SK-N-MC (cell line): Measurements from ENCODE around the gene PACS1.
A peak's percentile ranks its signal among the peaks of the same experiment; 100 is the strongest.

Experiments used
- DNase-seq: peaks from one replicate; pipeline ENCODE4 v3.0.0-alpha.2; 2011; ENCODE audit warnings: low read depth, low spot score
- H3K27ac ChIP-seq: fragments of 200-600 bp; sonication (generic); 2 replicates; pipeline ENCODE4 v1.5.1; 2016; ENCODE audit warnings: mixed run types
- H3K36me3 ChIP-seq: fragments of 200-600 bp; sonication (generic); 2 replicates; pipeline ENCODE4 v1.6.1; 2017; ENCODE audit warnings: antibody characterized with exemption, low read length, mixed read lengths; ENCODE audit not compliant: insufficient read depth
- H3K4me3 ChIP-seq: fragments of 200-600 bp; sonication (generic); 2 replicates; pipeline ENCODE4 v1.5.1; 2016
- H3K9ac ChIP-seq: fragments of 200-600 bp; sonication (generic); 2 replicates; pipeline ENCODE4 v1.8.0; 2017; ENCODE audit warnings: mixed run types, mixed read lengths; ENCODE audit not compliant: insufficient read length
- H3K9me3 ChIP-seq: fragments of 200-600 bp; sonication (generic); 2 replicates; pipeline ENCODE4 v1.6.1; 2017; ENCODE audit warnings: low read depth, mild to moderate bottlenecking, antibody characterized with exemption, low read length, moderate library complexity, mixed read lengths
- EZH2 ChIP-seq: fragments of 200-600 bp; sonication (generic); IDR thresholded peaks from one replicate; pipeline ENCODE4 v1.6.1; 2017; ENCODE audit warnings: antibody characterized with exemption
- FOXP2 ChIP-seq: optimal IDR thresholded peaks from 2 replicates; pipeline ENCODE3; 2011; ENCODE audit warnings: mild to moderate bottlenecking, moderate library complexity; ENCODE audit not compliant: insufficient read depth; ENCODE audit errors: extremely low read length, control extremely low read depth
- POLR2AphosphoS5 ChIP-seq: IDR thresholded peaks from 2 replicates; pipeline ENCODE4 v1.6.1; 2012; ENCODE audit warnings: mild to moderate bottlenecking, low read depth, low read length, borderline replicate concordance

PACS1 gene

DNA sequence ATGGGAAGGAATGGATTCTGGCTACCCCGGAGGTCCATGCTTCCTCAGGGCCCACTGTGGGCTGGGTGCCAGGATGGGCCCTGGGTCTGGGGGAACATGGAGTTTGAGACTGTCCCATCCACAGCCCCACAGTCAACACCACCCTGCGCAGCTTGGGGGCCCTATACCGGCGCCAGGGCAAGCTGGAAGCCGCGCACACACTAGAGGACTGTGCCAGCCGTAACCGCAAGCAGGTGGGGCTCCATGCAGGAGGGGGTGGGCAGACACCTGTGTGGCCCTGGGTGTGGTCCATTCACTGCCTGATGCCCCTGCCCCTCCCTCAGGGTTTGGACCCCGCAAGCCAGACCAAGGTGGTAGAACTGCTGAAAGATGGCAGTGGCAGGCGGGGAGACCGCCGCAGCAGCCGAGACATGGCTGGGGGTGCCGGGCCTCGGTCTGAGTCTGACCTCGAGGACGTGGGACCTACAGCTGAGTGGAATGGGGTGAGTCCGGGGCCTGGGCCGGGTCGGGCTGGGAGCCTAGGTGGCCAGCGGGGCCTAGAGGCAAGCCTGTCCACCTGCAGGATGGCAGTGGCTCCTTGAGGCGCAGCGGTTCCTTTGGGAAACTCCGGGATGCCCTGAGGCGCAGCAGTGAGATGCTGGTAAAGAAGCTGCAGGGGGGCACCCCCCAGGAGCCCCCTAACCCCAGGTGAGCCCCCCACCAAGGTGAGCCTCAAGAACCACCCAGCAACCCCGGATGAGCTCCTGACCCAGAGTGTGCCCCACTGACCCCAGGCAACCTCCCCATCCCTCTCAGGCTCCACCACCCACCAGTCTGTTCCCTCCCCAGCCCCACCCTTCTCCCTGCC, 195.7 kb downstream of the PACS1 start:
- peaks cover 3% of the 10 kb centered on the region; the same call in 1 of the 2 replicates for H3K36me3 ChIP-seq
- no peak overlapping the region for H3K9ac ChIP-seq
- TF ChIP-seq POLR2AphosphoS5 = no peak
- no peak for TF ChIP-seq EZH2
- TF ChIP-seq FOXP2 = no peak
- no peak for DNase-seq
- no peak overlapping the region for H3K4me3 ChIP-seq
- H3K27ac ChIP-seq = no peak overlapping the region
- H3K9me3 ChIP-seq = no peaks in the 10 kb centered on the region

- Histone ChIP-seq H3K9me3 (no peaks in the 10 kb centered on the region), H3K27ac (peak overlapping the region; percentile 51), H3K4me3 (peak overlapping the region; percentile 88), H3K9ac (peak overlapping the region; percentile 8), H3K36me3 (peaks cover 5% of the 10 kb centered on the region; the same call in 1 of the 2 replicates)
- TF ChIP-seq EZH2 = no peak
- no peak for TF ChIP-seq FOXP2
- TF ChIP-seq POLR2AphosphoS5 = no peak
- no peak for DNase-seq
Measured at GRCh38 chr11:66266378-66267038, 196.4 kb downstream of the PACS1 start.

GRCh38 chr11:66267039-66267378, 196.9 kb downstream of the PACS1 start:
- TF ChIP-seq EZH2 (no peak), FOXP2 (no peak), POLR2AphosphoS5 (no peak)
- peak overlapping the region; percentile 8 for H3K9ac ChIP-seq
- H3K36me3 ChIP-seq = peaks cover 9% of the 10 kb centered on the region; the same call in 1 of the 2 replicates
- no peaks in the 10 kb centered on the region for H3K9me3 ChIP-seq
- no peak for DNase-seq
- H3K4me3 ChIP-seq = peak overlapping the region; percentile 88
- peak overlapping the region; percentile 51 for H3K27ac ChIP-seq

DNA sequence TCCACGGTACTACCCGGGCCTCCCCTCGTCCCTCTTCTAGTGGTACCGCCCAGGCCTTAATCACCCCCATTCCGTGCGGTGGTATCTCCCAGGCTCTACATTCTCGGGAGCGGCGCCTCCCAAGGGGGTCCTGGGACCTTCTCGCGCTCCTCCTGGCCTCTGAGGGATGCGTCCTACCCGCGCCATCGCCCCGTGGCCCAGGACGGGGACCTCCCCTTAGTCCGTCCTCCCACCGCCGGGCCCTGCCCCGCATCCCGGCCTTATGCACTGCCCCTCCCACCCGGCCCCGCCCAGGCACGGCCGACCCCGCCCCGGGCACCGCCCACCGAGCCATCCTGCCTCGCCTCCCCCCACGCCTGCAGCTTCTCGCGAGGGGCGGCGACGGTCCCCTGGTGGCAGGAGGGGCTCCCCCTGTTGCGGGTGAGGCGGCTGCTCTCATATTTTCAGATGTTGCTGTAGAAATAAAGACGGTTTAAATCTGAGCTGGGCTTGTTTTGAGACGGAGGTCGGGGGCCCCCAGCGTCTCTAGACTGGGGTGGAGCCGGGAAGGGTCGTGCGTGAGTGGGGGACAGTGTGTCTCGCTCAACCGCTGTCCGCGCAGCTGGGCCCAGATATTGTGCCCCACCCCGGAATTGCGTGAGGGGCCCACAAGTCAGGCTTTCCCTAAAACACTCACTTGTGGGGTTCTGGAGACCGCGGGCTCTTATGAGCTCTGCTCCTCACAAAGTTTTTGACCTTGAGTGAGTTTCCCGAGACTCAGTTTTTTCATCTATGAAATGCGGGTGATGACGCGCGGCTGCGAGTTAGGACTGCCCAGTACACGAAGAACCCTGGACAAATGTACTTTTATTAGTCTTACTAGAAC, 197.5 kb downstream of the PACS1 start:
- H3K36me3 ChIP-seq = peaks cover 15% of the 10 kb centered on the region
- DNase-seq = no peak

GRCh38 chr11:66268244-66268951, 198.3 kb downstream of the PACS1 start, which contains the start of gene RAB1B:
Gene RAB1B (plus strand): TSS chr11:66268639. CDS start chr11:66268680, 41 bp downstream.
- Histone ChIP-seq H3K4me3 (peak within 1 kb of the TSS; percentile 88), H3K27ac (peak within 1 kb of the TSS; percentile 94), H3K9me3 (no peaks in the 10 kb centered on the region), H3K36me3 (peaks cover 23% of the 10 kb centered on the region), H3K9ac (peak within 1 kb of the TSS; percentile 96)
- DNase-seq = peak; percentile 98
- TF ChIP-seq POLR2AphosphoS5 = no peak; the same call in none of the 2 replicates
- TF ChIP-seq FOXP2 = no peak
- no peak for TF ChIP-seq EZH2

More for the DNA sequence above, 197.5 kb downstream of the PACS1 start:
- no peaks in the 10 kb centered on the region for H3K9me3 ChIP-seq
- H3K4me3 ChIP-seq = peak overlapping the region; percentile 88
- peak overlapping the region; percentile 94 for H3K27ac ChIP-seq
- no peak for TF ChIP-seq FOXP2
- no peak for TF ChIP-seq EZH2
- TF ChIP-seq POLR2AphosphoS5 = peak; percentile 70
- peak overlapping the region; percentile 89 for H3K9ac ChIP-seq

DNA sequence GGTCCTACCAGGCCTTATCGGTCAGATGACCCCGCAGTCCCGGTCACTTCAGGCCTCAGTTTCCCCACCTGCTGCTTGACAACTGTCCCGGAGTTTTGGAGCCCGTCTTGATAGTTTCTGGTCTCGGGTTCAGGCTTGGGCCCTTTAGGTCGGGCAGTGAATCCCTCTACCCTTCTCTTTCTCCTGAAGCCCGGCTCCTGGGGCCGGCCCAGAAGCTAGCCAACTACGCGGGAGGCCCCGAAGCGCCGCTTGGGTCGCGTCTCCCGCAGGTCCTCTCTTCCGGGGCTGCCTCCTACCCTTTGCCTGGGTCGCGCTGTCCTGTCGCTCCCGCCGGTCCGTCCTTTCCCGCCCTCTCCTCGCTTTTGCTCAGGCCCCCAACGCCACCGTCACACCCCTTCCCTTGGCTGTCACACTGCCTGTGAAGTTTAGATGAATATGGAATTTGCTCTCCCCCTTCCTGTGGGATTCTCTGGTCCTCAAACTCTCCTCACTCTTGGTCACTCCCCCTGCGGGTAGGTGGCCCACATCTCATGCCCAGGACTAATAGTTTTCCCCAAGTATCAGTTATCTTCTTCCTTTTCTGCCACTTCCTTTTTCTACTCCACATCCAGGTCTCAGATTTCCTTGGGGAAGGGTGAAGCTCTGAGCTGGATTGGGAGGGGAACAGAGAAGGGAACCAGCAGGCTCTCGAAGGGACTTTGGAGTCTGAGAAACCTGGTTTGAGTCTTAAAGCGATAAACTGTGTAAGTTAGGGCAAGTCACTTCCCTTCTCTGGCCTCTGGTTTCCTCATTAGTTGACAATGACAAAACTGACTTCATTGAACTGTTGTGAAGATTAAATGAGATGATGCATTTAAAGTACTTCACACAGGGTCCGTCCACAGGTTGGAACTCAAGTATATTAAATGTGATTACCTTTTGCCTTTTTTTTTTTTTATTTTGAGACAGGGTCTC, 199.2 kb downstream of the PACS1 start:
- Histone ChIP-seq H3K9ac (peak overlapping the region; percentile 96), H3K36me3 (peaks cover 30% of the 10 kb centered on the region), H3K4me3 (peak overlapping the region; percentile 88), H3K27ac (peak overlapping the region; percentile 94), H3K9me3 (no peaks in the 10 kb centered on the region)
- no peak for DNase-seq
- TF ChIP-seq POLR2AphosphoS5 (peak; percentile 17; the same call in 1 of the 2 replicates), EZH2 (no peak)

DNA sequence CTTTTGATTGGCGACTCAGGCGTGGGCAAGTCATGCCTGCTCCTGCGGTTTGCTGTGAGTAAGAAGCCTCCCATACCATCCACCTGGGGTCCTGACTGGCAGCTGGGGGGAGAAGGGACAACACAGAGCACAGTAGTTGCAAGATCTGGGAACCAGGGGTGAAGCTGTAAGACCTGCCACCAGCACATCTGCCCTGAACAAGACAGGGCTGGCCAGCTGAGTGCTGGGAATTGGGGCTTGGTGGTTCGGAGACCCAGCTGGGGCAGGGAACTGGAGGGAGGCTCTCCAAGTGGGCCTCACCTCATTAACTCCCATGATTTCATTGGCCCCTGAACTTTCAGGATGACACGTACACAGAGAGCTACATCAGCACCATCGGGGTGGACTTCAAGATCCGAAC, 201.7 kb downstream of the PACS1 start:
- Histone ChIP-seq H3K9ac (no peak overlapping the region), H3K36me3 (peaks cover 36% of the 10 kb centered on the region), H3K4me3 (no peak overlapping the region), H3K27ac (no peak overlapping the region), H3K9me3 (no peaks in the 10 kb centered on the region)
- TF ChIP-seq POLR2AphosphoS5 (no peak), EZH2 (no peak), FOXP2 (no peak)
- no peak for DNase-seq
